ENCODE measurements around the gene C9orf72.
"Not testable (repeated sequence)": the region's sequence is repeated elsewhere in the genome, so short reads cannot be mapped to it uniquely, and the experiment has no call there.

C9orf72 gene, protein sequence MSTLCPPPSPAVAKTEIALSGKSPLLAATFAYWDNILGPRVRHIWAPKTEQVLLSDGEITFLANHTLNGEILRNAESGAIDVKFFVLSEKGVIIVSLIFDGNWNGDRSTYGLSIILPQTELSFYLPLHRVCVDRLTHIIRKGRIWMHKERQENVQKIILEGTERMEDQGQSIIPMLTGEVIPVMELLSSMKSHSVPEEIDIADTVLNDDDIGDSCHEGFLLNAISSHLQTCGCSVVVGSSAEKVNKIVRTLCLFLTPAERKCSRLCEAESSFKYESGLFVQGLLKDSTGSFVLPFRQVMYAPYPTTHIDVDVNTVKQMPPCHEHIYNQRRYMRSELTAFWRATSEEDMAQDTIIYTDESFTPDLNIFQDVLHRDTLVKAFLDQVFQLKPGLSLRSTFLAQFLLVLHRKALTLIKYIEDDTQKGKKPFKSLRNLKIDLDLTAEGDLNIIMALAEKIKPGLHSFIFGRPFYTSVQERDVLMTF

DNA sequence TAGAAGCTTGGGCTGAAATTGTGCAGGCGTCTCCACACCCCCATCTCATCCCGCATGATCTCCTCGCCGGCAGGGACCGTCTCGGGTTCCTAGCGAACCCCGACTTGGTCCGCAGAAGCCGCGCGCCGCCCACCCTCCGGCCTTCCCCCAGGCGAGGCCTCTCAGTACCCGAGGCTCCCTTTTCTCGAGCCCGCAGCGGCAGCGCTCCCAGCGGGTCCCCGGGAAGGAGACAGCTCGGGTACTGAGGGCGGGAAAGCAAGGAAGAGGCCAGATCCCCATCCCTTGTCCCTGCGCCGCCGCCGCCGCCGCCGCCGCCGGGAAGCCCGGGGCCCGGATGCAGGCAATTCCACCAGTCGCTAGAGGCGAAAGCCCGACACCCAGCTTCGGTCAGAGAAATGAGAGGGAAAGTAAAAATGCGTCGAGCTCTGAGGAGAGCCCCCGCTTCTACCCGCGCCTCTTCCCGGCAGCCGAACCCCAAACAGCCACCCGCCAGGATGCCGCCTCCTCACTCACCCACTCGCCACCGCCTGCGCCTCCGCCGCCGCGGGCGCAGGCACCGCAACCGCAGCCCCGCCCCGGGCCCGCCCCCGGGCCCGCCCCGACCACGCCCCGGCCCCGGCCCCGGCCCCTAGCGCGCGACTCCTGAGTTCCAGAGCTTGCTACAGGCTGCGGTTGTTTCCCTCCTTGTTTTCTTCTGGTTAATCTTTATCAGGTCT, at the start of gene C9orf72:
Gene C9orf72, minus strand, starts transcription at position 564 of the 716 bp plus-strand sequence. CDS start 6,361 bp downstream, outside the sequence.
- DNase-seq, result peak; percentile 75 to 85

GRCh38 chr9:27622693-27623340, 49.5 kb upstream of the C9orf72 start:
- no peak for DNase-seq

GRCh38 chr9:27619743-27620142, 46.5 kb upstream of the C9orf72 start:
- DNase-seq, result no peak

DNA sequence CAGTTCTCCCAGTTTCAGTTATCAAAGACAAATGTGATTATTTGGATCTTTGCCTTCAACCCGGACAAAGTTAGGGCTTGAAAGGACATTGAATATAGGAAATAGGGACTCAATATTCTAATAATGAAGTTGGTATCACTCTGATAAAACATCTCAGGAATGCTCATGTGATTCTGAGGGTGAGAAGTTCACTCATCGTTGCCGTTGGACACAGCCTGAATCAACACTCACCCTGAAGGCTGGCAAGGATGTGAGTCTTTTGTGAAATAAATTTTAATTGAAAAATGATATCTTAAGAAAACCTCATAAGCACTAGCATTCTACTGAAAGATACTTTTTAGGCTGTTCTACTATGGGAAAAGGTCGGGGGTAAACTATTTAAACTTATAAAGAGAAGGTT, 44.8 kb upstream of the C9orf72 start:
- DNase-seq, result no peak

DNA sequence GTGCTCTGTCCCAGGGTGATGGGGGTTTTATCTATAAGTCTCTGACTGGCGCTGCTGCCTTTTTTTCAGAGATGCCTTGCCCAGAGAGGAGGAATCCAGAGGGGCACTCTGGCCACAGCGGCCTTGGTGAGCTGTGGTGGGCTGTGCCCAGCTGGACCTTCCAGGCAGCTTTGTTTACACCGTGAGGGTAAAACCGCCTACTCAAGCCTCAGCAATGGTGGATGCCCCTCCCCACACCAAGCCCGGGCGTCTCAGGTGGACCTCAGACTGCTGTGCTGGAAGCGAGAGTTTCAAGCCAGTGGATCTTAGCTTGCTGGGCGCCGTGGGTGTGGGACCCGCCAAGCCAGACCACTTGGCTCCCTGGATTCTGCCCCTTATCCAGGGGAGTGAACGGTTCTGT, 41.3 kb upstream of the C9orf72 start:
- no peak for DNase-seq

DNA sequence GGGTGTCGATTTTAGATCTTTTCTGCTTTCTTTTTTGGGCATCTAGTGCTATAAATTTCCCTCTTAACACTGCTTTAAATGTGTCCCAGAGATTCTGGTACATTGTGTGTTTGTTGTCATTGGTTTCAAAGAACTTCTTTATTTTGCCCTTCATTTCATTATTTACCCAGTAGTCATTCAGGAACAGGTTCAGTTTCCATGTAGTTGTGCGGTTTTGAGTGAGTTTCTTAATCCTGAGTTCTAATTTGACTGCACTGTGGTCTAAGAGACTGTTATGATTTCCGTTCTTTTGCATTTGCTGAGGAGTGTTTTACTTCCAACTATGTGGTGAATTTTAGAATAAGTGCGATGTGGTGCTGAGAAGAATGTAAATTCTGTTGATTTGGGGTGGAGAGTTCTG, 38.8 kb upstream of the C9orf72 start:
- DNase-seq, result not testable (repeated sequence)

- no peak for DNase-seq
Observed at GRCh38 chr9:27610622-27611021, 37.3 kb upstream of the C9orf72 start.

DNA sequence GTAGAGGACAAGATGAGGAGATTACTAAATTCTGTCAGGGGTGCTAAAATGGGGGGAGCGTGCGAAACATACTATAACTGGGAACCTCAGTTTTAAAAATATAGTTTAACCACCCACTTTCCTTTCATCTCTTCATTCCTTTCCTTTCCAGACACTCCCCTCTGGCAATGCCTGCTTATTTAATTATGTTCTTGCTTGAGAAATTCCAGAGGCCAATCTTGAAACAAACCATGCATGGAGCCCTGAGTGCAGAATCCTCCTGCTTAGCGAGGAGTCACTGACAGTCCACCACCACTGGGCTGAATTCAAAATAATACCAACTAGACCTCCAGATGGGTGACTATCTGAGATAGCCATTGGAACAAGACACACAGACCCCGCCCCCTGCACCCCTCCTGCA, 29.7 kb upstream of the C9orf72 start:
- no peak for DNase-seq

DNA sequence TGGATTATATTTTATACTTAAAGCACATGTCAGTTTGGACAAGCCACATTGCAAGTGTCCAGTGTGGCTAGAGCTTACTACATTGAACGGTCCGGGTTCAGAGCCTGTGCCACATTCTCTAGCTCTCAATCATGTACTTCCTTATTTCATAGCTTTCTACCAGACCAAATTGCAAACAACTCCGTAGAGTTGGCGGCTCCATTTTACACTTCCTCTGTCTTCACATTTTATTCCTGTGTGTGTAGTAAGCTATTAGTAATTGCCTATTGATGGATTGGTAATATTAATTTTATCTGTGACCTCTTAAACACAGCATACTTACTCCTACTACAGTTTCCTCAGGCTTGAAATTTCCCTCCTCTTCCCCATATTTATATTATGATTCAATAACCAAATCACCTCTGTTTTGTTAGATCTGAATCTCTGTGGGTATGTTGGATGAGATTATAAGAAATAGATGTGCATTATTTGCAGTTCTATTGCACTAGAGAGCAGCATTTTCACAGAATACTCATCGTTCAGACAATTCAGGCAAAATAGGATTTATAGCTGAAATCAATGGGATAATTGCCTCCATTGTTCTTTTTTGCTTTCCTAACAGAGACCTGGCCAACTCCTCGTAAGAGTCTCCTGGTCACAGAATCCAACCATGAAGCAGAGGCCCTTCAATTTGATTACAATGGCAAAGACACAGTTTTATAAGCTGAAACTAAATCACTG, 29.0 kb upstream of the C9orf72 start:
- DNase-seq, result no peak

DNA sequence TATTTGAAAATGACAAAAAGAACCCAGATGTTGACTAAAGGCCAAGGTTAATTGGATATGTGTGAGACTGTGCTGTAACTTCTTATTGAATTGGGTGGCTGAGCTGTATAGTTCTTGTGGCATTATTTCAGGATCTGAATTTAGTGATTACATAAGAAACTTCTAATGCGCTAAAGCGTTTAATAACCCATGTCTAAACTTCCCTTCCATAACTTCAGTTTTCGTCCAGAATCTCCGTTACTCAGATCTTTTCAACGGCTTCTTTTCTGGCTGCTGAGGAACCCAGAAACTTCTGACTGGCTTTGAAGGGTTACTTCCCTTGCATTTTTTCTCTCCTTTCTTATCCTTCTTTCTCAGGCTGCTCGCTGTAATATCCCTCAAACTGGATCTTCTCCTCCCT, 28.1 kb upstream of the C9orf72 start:
- no peak for DNase-seq

DNA sequence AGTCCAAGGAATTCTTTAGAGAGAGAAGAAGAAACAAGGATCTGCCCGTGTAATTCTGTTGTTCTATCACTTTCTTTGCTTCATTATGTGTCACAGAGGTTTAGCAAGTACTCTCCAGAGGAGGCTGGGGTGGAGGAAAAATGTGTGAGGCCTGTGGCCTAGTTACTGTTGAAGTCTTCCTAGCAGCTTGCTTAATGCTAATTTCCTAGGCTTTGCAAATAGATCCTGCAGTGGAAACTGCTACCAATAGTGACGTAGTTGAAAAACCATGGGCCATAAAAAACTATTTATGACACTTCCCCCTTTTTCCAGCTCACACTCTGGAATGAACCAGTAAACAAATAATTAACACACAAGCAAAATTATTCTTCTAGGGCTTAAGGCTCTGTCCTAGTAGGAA, 27.0 kb upstream of the C9orf72 start:
- DNase-seq, result no peak

DNA sequence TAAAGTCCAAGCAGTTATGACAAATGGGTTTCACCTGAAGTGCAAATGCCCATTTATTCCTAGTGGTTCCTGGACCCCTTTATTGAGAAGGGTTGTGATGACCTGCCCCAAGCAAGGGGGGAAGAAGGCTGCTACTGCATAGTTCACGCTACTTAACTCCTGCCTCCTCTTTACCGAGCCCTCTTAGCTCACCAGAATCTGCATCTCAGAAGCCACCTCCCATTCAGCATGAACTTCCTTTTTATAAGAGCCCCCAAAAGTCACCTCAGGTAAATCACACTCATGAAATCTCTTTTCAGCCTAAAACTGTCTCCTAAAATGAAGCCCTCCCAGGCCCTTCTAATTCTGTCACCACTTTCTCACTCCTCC, 26.6 kb upstream of the C9orf72 start:
- no peak for DNase-seq

DNA sequence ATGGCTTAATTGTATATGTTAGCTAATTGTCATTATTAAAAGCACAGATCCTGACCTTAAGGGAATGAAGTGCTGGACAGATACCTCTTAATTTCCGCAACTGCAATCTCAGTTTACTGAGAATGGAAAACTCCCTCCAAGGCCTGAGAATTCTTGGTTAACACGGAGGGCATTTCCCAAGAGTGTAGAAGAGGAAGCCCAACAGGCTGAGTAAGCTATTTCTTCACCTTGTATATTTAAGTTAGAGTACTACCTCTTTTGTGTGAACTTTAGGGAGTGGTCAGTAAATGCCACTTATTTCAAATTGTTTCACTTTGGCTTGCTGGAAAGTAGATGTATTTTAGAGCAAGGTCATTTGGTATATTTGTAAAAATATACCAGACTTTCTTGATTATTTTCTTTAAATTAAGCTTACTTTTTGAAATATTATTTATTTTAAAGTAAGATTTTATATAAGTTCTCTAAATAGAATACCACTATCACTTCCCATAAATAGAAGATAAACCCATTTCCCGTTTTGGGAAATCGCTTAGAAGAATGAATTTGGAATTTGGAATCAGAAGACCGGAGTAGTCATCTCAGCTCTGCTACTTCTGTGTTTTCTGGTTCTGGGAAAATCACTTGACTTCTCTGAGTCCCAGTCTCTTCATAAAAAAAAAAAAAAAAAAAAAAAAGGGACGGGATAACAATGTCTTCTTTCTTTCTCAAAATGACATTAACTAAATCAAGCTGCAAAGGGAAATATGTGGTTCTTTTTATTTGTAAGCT, 26.0 kb upstream of the C9orf72 start:
- DNase-seq, result no peak

DNA sequence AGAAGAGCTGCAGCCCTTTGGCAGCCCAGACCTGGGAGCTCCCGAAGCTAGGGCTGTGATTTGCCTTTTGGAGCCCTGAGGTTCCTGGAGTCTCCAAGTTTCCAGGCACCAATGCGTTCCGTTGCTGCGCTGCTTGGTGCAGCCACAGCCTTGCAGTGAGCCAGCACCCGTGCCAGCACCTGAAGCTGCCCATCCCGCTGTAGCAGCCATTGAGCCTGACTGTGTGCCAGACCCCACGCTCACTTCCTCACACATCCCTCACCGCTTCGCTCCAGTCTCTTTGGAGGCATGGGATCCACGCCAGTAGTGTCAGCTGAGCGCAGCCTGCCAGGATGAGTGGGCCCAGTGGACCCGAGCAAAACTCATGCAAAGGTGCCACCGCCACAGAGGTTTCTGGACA, 22.5 kb upstream of the C9orf72 start:
- no peak for DNase-seq

- no peak for DNase-seq
Observed at GRCh38 chr9:27591672-27592071, 18.4 kb upstream of the C9orf72 start.

DNA sequence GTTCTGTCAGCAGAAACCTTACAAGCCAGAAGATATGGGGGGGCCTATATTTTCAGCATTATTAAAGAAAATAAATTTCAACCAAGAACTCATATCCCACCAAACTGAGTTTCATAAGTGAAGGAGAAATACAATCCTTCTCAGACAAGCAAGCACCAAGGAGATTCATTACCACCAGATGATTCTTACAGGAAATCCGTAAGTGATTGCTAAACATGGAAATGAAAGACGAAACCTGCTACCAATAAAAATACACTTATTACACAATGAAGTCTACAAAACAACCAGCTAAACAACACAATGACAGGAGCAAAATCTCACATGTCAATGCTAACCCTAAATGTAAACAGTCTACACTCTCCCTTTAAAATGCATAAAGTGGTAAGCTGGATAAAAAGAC, 17.8 kb upstream of the C9orf72 start:
- DNase-seq, result no peak

- no peak for DNase-seq
Observed at GRCh38 chr9:27590651-27591050, 17.4 kb upstream of the C9orf72 start.

GRCh38 chr9:27589462-27589861, 16.2 kb upstream of the C9orf72 start:
- no peak for DNase-seq

DNA sequence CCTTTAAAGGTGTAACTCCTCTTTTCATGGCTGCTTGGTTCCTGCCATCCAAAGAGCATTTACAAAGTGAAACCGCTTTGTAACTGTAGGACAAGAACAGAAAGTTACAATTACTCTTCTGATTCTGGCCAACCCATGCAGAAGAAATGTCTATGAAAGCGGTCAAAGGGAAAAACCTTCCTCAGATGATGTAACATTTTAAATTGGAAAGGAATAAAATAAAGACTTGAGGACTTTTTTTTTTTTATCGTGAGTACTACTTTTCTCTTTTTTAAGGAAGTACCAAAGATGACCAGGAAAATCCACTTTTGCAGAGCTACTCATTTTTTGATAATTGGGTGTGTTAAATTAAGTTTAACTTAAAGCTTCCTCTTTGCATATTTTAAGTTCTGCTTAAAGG, 13.0 kb upstream of the C9orf72 start:
- no peak for DNase-seq

DNA sequence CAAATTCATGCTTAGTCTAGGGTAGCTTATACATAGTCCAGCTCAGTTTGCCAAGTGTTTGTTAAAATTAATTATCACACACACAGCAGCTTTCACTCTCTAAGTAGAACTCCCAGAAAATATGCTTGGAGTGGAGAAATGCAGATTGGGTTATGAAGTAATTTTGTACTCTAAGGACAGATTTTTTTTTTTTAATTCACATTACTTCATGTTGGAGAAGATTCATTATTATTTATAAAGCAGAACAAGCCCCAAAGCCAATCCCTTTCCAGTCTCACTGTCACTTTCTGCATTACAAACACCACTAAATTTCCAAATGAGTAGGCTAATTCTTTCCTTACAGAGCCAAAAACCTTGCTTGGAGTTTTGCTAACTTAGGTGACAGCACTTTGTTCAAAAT, 11.7 kb upstream of the C9orf72 start:
- no peak for DNase-seq

GRCh38 chr9:27582794-27583193, 9.5 kb upstream of the C9orf72 start:
- no peak for DNase-seq

DNA sequence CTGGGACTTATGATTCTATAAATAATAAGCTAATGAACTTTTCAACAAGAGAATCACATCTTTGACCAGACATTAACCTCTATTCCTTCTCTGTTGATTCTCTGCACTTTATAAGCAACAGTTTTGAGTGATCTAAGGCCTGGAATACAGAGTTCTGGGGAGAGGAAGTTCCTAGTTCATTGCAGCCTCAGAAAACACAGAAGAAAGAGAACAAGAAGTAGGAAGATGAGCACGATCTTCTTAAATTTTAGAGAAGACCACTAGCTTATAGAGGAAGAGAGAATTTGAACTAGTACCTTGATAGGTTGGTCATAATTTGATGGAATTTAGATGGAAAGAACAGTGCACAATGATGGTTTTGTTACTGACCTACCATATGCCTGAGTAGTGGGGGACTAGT, 8.5 kb upstream of the C9orf72 start:
- no peak for DNase-seq
